Panc1 (cell line): ENCODE results near the gene WDHD1.

ENCODE experiments used
- POLR2AphosphoS5 ChIP-seq: IDR thresholded peaks from 2 replicates; pipeline ENCODE4 v1.6.1; 2012; ENCODE audit warnings: mild to moderate bottlenecking, low read depth, low read length, moderate library complexity
- TF ChIP-seq, protein P1 (sequence below): fragments of 450-650 bp; IDR thresholded peaks from 2 replicates; pipeline ENCODE4 v1.5.1; 2017; ENCODE audit warnings: mild to moderate bottlenecking

- TF ChIP-seq, protein P1, sequence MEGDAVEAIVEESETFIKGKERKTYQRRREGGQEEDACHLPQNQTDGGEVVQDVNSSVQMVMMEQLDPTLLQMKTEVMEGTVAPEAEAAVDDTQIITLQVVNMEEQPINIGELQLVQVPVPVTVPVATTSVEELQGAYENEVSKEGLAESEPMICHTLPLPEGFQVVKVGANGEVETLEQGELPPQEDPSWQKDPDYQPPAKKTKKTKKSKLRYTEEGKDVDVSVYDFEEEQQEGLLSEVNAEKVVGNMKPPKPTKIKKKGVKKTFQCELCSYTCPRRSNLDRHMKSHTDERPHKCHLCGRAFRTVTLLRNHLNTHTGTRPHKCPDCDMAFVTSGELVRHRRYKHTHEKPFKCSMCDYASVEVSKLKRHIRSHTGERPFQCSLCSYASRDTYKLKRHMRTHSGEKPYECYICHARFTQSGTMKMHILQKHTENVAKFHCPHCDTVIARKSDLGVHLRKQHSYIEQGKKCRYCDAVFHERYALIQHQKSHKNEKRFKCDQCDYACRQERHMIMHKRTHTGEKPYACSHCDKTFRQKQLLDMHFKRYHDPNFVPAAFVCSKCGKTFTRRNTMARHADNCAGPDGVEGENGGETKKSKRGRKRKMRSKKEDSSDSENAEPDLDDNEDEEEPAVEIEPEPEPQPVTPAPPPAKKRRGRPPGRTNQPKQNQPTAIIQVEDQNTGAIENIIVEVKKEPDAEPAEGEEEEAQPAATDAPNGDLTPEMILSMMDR, result no peak
- TF ChIP-seq POLR2AphosphoS5, result no peak
Measured at GRCh38 chr14:55026441-55026792, 482 bp downstream of the WDHD1 start.
